ENCODE results near the gene INTS1. TPM values are rescaled to one million over a fixed set of nuclear protein-coding genes. Genes with fewer than 3 reads are reported as not detected.

Gene INTS1
- total and polyA plus RNA-seq, 7 donors, result 16.2 to 78.3 (median 22.9) TPM

DNA sequence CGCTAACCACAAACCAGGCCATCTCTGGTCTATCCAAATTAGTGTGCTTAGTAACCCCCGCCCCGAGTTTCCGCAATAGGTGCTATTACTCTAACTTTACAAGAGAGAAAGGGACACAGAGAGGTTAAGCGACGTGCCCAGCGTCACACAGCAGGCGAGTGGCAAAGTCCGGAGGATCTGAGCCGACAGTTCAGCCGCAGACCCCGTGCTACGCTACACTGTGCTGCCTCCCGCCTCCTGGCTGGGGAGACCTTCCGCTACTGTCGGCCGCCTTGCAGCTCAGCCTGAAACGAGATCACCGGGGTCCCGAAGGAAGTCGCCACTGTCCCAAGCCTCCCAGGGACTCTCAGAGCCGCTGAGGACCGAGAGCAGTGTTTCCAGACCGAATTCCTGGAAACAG is 799 bp downstream of the INTS1 start:
- Histone ChIP-seq H3K27me3 (no peaks in the 10 kb centered on the region), H3K9me3 (no peaks in the 10 kb centered on the region), H3K4me1 (peaks cover 0 to 31% (median 27%) of the 10 kb centered on the region in 4 donors), H3K36me3 (peaks cover 25 to 45% (median 32%) of the 10 kb centered on the region in 4 donors), H3K4me3 (peak overlapping the region; percentile 80 to 100 (median 96)), H3K27ac (peak overlapping the region in 2 of 4 donors; percentile 72 to 76)
- DNase-seq, result no peak
- intact Hi-C loops (cut with DNase I), result no loop called here
- TF ChIP-seq POLR2AphosphoS5 (IDR thresholded peaks at IDR 0.05) (no peak), POLR2A (IDR thresholded peaks at IDR 0.05) (no peak), EP300 (IDR thresholded peaks at IDR 0.05) (no peak)
- 19 to 28% methylated on average over 24 of the region's 24 CpGs for WGBS, 2 donors

DNA sequence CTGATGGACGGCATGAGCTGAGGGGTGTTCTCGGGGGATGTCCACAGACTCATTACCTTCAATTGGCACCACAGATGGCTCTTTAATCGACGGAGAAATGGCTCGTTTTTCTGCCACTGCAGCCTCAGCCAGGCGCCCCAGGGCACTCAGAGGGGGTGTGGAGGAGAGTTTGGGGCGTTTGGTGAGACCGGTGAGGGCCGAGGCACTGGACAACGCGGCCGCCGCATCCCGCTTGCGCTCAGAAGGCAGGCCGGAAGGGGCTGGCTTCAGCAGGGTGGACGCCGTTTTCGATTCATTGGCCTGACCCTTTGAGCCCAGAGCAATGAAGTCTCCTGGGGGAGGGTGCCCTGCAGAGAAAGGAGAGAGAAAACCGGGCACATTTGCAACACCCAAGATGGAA is 1.3 kb downstream of the INTS1 start:
- DNase-seq, result no peak
- no peaks in the 10 kb centered on the region for H3K27me3 ChIP-seq
- 92 to 93% methylated on average over 20 of the region's 20 CpGs for WGBS, 2 donors
- H3K4me1 ChIP-seq, result peaks cover 0 to 31% (median 27%) of the 10 kb centered on the region in 4 donors
- intact Hi-C loops (cut with DNase I), result no loop called here
- TF ChIP-seq, protein P1, sequence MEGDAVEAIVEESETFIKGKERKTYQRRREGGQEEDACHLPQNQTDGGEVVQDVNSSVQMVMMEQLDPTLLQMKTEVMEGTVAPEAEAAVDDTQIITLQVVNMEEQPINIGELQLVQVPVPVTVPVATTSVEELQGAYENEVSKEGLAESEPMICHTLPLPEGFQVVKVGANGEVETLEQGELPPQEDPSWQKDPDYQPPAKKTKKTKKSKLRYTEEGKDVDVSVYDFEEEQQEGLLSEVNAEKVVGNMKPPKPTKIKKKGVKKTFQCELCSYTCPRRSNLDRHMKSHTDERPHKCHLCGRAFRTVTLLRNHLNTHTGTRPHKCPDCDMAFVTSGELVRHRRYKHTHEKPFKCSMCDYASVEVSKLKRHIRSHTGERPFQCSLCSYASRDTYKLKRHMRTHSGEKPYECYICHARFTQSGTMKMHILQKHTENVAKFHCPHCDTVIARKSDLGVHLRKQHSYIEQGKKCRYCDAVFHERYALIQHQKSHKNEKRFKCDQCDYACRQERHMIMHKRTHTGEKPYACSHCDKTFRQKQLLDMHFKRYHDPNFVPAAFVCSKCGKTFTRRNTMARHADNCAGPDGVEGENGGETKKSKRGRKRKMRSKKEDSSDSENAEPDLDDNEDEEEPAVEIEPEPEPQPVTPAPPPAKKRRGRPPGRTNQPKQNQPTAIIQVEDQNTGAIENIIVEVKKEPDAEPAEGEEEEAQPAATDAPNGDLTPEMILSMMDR (IDR thresholded peaks at IDR 0.05), result no peak
- TF ChIP-seq EP300 (IDR thresholded peaks at IDR 0.05) (no peak), POLR2AphosphoS5 (IDR thresholded peaks at IDR 0.05) (no peak), POLR2A (IDR thresholded peaks at IDR 0.05) (no peak)
- H3K9me3 ChIP-seq, result no peaks in the 10 kb centered on the region
- H3K27ac ChIP-seq, result no peak overlapping the region
- peak overlapping the region; percentile 80 to 100 (median 96) for H3K4me3 ChIP-seq
- H3K36me3 ChIP-seq, result peaks cover 29 to 50% (median 37%) of the 10 kb centered on the region in 4 donors

DNA sequence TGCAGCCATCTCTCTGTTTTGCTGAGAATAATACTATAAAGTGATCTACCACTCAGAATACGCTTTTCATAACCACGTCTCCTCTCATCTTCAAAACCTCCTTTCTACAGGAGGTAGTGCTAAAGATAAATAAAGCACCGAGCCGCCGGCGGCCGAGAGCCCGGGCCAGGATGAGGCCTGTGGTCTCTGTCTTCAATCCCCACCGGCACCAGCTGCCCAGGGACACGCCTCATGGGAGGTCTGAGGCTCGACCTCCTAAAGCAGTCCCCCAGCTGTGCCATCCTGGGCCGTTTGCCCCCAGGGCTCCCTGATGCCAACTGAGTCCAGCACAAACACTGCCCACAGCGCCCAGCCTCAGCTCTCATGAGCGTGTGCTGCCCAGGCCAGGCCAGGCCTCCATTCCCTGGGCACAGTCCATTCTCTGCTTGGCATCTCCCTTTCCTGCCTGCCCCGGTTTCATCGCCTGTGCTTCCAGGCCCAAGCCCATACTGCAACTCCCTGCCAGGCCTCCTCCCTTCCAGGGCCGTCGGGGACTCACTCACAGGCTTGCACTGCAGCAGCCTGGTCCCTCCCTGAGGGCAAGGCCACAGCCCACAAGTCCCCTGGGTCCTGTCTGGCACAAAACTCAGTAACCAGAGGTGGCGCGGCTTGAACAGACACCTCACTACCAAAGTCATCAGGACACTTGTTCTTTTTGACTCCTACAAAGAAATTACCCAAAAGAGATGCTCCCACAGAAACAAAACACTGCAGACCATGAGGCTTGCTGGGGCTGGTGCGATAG is 2.5 kb downstream of the INTS1 start:
- Histone ChIP-seq H3K36me3 (peaks cover 35 to 62% (median 45%) of the 10 kb centered on the region in 4 donors), H3K4me1 (peaks cover 0 to 31% (median 25%) of the 10 kb centered on the region in 4 donors), H3K27me3 (no peaks in the 10 kb centered on the region), H3K9me3 (no peaks in the 10 kb centered on the region), H3K27ac (no peak overlapping the region), H3K4me3 (no peak overlapping the region)
- TF ChIP-seq, protein P1 (IDR thresholded peaks at IDR 0.05), result no peak
- no peak for TF ChIP-seq POLR2AphosphoS5 (IDR thresholded peaks at IDR 0.05)
- TF ChIP-seq EP300 (IDR thresholded peaks at IDR 0.05), result no peak
- TF ChIP-seq POLR2A (IDR thresholded peaks at IDR 0.05), result no peak
- intact Hi-C loops (cut with DNase I), result no loop called here
- WGBS, 2 donors, result 91 to 93% methylated on average over 21 of the region's 21 CpGs
- DNase-seq, result no peak

DNA sequence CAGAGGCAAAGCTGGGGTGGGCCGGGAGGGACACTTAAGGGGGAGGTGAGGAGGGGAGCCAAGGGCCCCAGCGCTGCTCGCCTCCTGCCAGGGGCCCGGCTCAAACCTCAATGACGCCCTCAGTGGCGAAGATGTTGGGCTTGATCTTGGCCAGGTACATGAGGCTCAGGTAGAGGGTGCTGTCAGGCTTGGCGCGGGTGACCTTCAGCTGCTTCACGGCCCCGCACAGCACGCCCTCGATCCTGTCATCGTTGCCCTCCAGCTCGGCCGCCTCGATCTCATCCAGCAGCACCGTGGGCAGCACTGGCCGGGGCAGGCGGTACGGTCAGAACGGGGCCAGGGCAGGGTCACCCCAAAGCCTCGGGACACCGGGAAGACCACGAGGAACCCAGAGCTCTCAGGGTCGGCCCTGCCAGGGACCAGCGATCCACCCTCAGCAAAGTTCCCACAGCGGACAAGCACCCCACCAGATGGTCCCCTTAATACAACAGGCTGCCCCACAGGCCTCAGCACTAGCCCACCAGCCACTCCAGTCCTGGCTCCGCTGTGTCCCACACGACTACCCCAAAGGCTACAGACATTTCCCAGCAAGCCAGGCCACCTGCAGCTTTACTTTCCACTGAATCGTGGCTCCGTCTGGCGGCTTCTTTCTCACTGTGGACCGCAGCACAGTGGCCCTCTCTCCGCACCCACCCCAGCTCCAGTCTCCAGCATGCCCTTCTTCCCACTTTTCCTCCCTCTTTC is 4.0 kb downstream of the INTS1 start:
- TF ChIP-seq EP300 (IDR thresholded peaks at IDR 0.05), result no peak
- TF ChIP-seq, protein P1 (IDR thresholded peaks at IDR 0.05), result no peak
- no peak for TF ChIP-seq POLR2A (IDR thresholded peaks at IDR 0.05)
- no peak for TF ChIP-seq POLR2AphosphoS5 (IDR thresholded peaks at IDR 0.05)
- Histone ChIP-seq H3K27me3 (no peaks in the 10 kb centered on the region), H3K36me3 (peaks cover 38 to 76% (median 55%) of the 10 kb centered on the region in 4 donors), H3K4me3 (no peak overlapping the region), H3K9me3 (no peaks in the 10 kb centered on the region), H3K27ac (no peak overlapping the region), H3K4me1 (peaks cover 0 to 31% (median 24%) of the 10 kb centered on the region in 4 donors)
- 96 to 97% methylated on average over 34 of the region's 34 CpGs for WGBS, 2 donors
- intact Hi-C loops (cut with DNase I), result no loop called here
- DNase-seq, result no peak

All from sigmoid colon (tissue), 7 donors.